Natural killer cell treated with Interleukin-12 subunit alpha and Interleukin-12 subunit beta and Interleukin-15 and Interleukin-18, amount 100 ng/mL, for 72 hours (primary cell): Measurements from ENCODE around the gene SPACDR. TPM values are rescaled to one million over a fixed set of nuclear protein-coding genes. Genes with fewer than 3 reads are reported as not detected.

ENCODE experiments used
- ATAC-seq, 2 donors: fragments of 150-1000 bp; cut with Tn5 transposase in 1 of 2; sonication (Bioruptor Pico), chemical (Tn5 transposase) in 1 of 2; 2 replicates each; pipeline ENCODE4 v1.10.0; 2021
- DNase-seq: peaks from one replicate; pipeline ENCODE4 v3.0.0; 2022; ENCODE audit warnings: low spot score
- H3K27ac Mint-ChIP-seq, 2 donors: 1 replicate in 1 of 2; 2 replicates in 1 of 2; pipeline ENCODE4 v1.8.0; 2022; ENCODE audit warnings: mixed read lengths in 2 of 2, mild to moderate bottlenecking in 1 of 2, moderate library complexity in 1 of 2
- H3K27me3 Mint-ChIP-seq, 2 donors: 1 replicate in 1 of 2; 2 replicates in 1 of 2; pipeline ENCODE4 v1.8.0; 2022; ENCODE audit warnings: mixed read lengths in 2 of 2
- H3K36me3 Mint-ChIP-seq: one replicate; pipeline ENCODE4 v1.8.0; 2022; ENCODE audit warnings: mixed read lengths
- H3K4me1 Mint-ChIP-seq, 2 donors: 1 replicate in 1 of 2; 2 replicates in 1 of 2; pipeline ENCODE4 v1.8.0; 2022; ENCODE audit warnings: low read depth in 2 of 2, mixed read lengths in 2 of 2, mild to moderate bottlenecking in 1 of 2
- H3K4me3 Mint-ChIP-seq: one replicate; pipeline ENCODE4 v1.8.0; 2022; ENCODE audit warnings: mixed read lengths
- H3K9me3 Mint-ChIP-seq: 2 replicates; pipeline ENCODE4 v1.8.0; 2022; ENCODE audit warnings: mixed read lengths
- total RNA-seq, 2 donors: library from RNA; stranded (reverse); gene quantifications; one replicate each; pipeline ENCODE4 v1.2.3, GENCODE V29; 2022

The SPACDR gene
- total RNA-seq, 2 donors from 2014 or later: 2.4 to 4.2 TPM

- ATAC-seq (no peak), DNase-seq (no peak)
- Mint-ChIP-seq H3K36me3 (no peaks in the 10 kb centered on the region), H3K4me3 (no peak overlapping the region), H3K9me3 (no peaks in the 10 kb centered on the region), H3K27me3 (peaks cover 25 to 26% of the 10 kb centered on the region in 2 donors), H3K27ac (no peak overlapping the region), H3K4me1 (peaks cover 4 to 9% of the 10 kb centered on the region in 2 donors)
Observed at GRCh38 chr7:100490483-100491191, 26.6 kb upstream of the SPACDR start.

DNA sequence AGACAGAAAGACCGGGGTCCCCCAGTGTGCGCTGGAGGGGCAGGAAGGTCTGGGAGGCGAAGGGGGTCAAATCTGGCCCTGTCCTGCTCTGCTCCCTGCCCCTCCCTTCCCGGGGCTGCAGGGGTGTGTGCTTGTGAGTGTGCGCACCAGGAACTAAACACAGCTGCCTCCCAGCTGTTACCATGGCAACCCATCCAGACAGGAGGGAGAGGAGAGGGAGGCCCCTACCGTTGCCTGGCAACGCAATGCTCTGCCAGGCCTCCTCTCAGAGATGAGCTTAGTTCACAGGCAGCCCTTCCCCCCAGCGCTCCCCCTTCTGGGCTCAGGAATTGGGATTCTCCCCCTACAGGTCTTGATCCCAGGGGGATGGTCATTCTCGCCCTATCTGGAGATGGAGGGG is 25.8 kb upstream of the SPACDR start:
- ATAC-seq: no peak
- Mint-ChIP-seq H3K27ac (no peak overlapping the region), H3K4me3 (no peak overlapping the region), H3K9me3 (no peaks in the 10 kb centered on the region), H3K36me3 (no peaks in the 10 kb centered on the region), H3K27me3 (peaks cover 18% of the 10 kb centered on the region in 2 donors), H3K4me1 (peaks cover 4 to 9% of the 10 kb centered on the region in 2 donors)
- DNase-seq: no peak

DNA sequence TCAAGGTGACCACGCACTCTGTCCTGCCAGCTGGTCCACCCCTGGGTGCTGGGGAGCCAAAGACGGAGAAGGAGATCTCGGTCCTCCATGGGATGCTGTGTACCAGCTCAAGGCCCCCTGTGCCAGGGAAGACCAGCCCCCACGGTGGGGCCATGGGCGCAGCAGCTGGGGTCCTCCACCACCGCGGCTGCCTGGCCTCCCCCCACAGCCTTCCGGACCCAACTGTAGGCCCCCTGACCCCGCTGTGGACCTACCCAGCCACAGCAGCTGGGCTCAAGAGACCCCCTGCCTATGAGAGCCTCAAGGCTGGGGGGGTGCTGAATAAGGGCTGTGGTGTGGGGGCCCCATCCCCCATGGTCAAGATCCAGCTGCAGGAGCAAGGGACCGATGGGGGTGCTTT is 25.1 kb upstream of the SPACDR start:
- Mint-ChIP-seq H3K27me3 (peaks cover 13 to 14% of the 10 kb centered on the region in 2 donors), H3K36me3 (no peaks in the 10 kb centered on the region), H3K27ac (no peak overlapping the region), H3K4me1 (peaks cover 4 to 9% of the 10 kb centered on the region in 2 donors), H3K9me3 (no peaks in the 10 kb centered on the region), H3K4me3 (no peak overlapping the region)
- no peak for DNase-seq
- no peak for ATAC-seq

DNA sequence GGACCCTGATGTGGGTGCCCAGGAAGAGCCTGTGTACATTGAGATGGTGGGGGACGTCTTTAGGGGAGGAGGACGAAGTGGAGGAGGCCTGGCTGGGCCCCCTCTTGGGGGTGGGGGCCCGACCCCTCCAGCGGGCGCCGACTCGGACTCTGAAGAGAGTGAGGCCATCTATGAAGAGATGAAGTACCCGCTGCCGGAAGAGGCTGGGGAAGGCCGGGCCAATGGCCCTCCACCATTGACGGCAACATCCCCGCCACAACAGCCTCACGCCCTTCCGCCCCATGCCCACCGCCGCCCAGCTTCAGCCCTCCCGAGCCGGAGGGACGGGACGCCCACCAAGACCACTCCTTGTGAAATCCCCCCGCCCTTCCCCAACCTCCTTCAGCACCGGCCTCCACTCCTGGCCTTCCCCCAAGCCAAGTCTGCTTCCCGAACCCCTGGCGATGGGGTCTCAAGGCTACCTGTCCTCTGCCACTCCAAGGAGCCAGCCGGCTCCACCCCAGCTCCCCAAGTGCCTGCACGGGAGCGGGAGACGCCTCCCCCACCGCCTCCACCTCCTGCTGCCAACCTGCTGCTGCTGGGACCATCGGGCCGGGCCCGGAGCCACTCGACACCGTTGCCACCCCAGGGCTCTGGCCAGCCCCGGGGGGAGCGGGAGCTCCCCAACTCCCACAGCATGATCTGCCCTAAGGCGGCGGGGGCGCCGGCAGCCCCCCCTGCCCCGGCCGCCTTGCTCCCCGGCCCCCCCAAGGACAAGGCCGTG is 24.5 kb upstream of the SPACDR start:
- no peaks in the 10 kb centered on the region for H3K36me3 Mint-ChIP-seq
- no peak overlapping the region for H3K27ac Mint-ChIP-seq
- H3K27me3 Mint-ChIP-seq: peaks cover 13% of the 10 kb centered on the region in 2 donors
- ATAC-seq (no peak), DNase-seq (no peak)
- peaks cover 4 to 9% of the 10 kb centered on the region in 2 donors for H3K4me1 Mint-ChIP-seq
- no peaks in the 10 kb centered on the region for H3K9me3 Mint-ChIP-seq
- no peak overlapping the region for H3K4me3 Mint-ChIP-seq

DNA sequence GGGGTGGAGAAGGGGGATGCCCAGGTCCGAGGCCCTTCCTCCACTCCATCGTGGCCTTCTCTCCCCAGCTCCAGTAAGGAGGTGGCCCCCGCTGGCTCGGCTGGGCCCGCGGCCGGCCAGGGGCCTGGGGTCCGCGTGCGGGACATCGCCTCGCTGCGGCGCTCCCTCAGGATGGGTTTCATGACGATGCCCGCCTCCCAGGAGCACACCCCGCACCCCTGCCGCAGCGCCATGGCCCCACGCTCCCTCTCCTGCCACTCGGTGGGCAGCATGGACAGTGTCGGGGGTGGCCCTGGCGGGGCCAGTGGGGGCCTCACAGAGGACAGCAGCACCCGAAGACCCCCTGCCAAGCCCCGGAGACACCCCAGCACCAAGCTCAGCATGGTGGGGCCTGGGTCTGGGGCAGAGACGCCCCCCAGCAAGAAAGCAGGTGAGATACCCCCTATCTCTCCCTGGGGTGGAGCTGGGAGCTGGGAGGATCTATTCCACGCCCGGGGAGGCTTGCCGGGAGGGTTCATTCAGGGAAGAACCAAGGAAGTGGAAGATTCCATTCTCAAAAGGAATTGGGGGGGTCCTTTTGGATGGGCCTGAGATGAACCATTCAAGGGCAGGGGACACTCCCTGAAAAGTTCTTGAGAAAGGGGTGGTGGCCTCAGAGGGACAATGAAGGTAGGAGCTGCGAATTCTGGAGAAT is 22.8 kb upstream of the SPACDR start:
- H3K27me3 Mint-ChIP-seq: peaks cover 0 to 6% of the 10 kb centered on the region in 2 donors
- no peak overlapping the region for H3K27ac Mint-ChIP-seq
- DNase-seq (no peak), ATAC-seq (no peak)
- H3K9me3 Mint-ChIP-seq: no peaks in the 10 kb centered on the region
- H3K36me3 Mint-ChIP-seq: no peaks in the 10 kb centered on the region
- peaks cover 4% of the 10 kb centered on the region in 2 donors for H3K4me1 Mint-ChIP-seq
- H3K4me3 Mint-ChIP-seq: no peak overlapping the region

DNA sequence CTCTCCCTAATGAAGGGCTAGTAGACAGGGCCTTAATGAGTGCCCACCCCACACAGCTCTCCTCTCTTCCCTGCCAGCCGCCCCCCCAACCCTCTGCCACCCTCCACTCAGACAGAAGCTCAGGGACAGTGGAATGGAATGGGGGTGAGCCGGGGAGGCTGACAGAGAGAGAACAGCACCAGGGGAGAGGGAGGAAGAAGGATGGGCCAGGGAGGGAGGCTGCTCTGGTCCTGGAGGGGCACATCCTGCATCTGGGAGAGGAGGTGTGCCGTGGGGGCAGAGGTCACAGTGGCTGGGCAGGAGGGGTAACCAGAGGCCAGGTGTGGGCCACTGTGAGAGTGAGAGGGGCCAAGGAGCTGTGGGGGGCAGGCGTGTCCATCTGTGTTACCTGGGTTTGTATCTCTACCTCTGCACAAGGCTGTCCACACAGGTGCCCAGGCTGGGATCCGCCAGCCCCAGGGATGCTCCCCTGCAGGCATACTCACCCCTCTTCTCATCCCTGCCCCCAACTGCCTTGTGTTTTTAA is 22.1 kb upstream of the SPACDR start:
- DNase-seq: no peak
- no peak overlapping the region for H3K27ac Mint-ChIP-seq
- no peaks in the 10 kb centered on the region for H3K36me3 Mint-ChIP-seq
- H3K4me1 Mint-ChIP-seq: peaks cover 4 to 7% of the 10 kb centered on the region in 2 donors
- peak overlapping the region; percentile 9 for H3K4me3 Mint-ChIP-seq
- ATAC-seq: no peak
- H3K27me3 Mint-ChIP-seq: peaks cover 0 to 4% of the 10 kb centered on the region in 2 donors
- no peaks in the 10 kb centered on the region for H3K9me3 Mint-ChIP-seq

DNA sequence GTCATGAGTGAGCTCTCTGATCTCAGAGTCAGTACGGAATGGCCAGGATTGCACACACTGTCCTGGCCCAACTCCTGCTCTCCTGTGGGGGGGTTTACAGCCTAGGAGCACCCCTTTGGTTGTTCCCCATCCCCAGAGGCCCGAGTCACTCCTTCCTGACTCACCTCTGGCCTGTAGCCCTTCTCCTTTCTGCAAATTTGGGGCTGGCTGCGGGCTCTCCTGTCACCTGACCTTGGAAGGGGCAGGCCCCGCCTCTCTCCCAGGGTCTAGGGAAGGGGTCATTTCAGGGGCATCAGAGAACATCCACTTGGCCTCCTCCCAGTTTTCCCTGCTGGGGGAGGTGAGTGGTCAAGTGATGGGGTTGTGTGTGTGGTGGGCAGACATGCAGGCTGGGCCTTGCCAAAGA is 21.4 kb upstream of the SPACDR start:
- Mint-ChIP-seq H3K27ac (no peak overlapping the region), H3K9me3 (no peaks in the 10 kb centered on the region), H3K4me3 (peak overlapping the region; percentile 9), H3K27me3 (peaks cover 0 to 4% of the 10 kb centered on the region in 2 donors), H3K36me3 (no peaks in the 10 kb centered on the region), H3K4me1 (peaks cover 4 to 7% of the 10 kb centered on the region in 2 donors)
- ATAC-seq (no peak), DNase-seq (no peak)

GRCh38 chr7:100484673-100485045 is 20.6 kb upstream of the SPACDR start:
- Mint-ChIP-seq H3K27ac (peak overlapping the region in 1 of 2 donors; percentile 1), H3K4me3 (peak overlapping the region; percentile 32), H3K27me3 (no peaks in the 10 kb centered on the region), H3K4me1 (peaks cover 4 to 7% of the 10 kb centered on the region in 2 donors), H3K36me3 (no peaks in the 10 kb centered on the region), H3K9me3 (no peaks in the 10 kb centered on the region)
- no peak for ATAC-seq
- DNase-seq: no peak

GRCh38 chr7:100483722-100484672 is 19.9 kb upstream of the SPACDR start, which contains the start of gene NYAP1:
Gene NYAP1 (plus strand): TSS chr7:100483927. CDS start chr7:100485312, 1,385 bp downstream.
- Mint-ChIP-seq H3K27ac (peak within 1 kb of the TSS in 1 of 2 donors; percentile 1), H3K9me3 (no peaks in the 10 kb centered on the region)
- ATAC-seq: peak; percentile 17 to 19

DNA sequence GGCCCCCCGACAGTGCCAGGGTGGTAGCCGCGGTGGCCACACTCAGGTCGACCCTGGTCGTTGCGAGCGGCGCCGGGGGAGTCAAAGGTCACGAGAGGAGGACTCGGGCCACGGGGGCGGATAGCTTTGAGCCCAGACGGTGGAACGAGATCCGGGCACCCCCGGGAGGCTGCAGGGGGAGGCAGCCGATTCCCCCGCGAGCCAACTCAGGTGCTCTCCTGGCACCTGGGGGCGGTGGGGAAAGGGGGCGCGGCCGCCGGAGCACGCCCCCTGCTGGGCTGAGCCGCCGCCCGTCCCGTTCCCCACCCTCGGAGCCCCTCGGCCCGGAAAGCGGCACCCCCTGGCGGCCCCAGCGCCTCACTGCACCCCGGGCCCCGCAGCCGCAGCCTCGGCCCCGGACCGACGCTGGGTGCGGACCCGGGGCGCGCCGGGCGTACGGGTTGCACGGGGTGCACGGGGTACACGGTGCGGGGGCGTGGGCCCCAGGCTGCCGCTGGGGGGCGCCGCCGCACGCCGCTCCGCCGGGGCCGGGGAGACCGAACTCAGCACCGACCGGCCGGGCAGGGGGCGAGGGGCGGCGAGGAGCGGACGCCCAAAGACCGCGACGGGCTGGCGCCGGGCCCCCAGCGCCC is 19.1 kb upstream of the SPACDR start:
- DNase-seq: peak; percentile 80
- ATAC-seq: peak; percentile 73
- no peak overlapping the region for H3K27ac Mint-ChIP-seq
- no peaks in the 10 kb centered on the region for H3K9me3 Mint-ChIP-seq
- H3K4me1 Mint-ChIP-seq: peaks cover 4 to 10% of the 10 kb centered on the region in 2 donors
- H3K36me3 Mint-ChIP-seq: peaks cover 6% of the 10 kb centered on the region
- peak overlapping the region; percentile 87 for H3K4me3 Mint-ChIP-seq
- H3K27me3 Mint-ChIP-seq: no peaks in the 10 kb centered on the region

More at GRCh38 chr7:100483722-100484672, 19.9 kb upstream of the SPACDR start, which contains the start of gene NYAP1:
- Mint-ChIP-seq H3K4me1 (peaks cover 4 to 10% of the 10 kb centered on the region in 2 donors), H3K27me3 (no peaks in the 10 kb centered on the region), H3K4me3 (peak within 1 kb of the TSS; percentile 87), H3K36me3 (peaks cover 3% of the 10 kb centered on the region)
- DNase-seq: no peak

GRCh38 chr7:100482728-100483089 is 18.6 kb upstream of the SPACDR start:
- no peak overlapping the region for H3K27ac Mint-ChIP-seq
- H3K36me3 Mint-ChIP-seq: peaks cover 6% of the 10 kb centered on the region
- DNase-seq (no peak), ATAC-seq (no peak)
- H3K4me1 Mint-ChIP-seq: peaks cover 4 to 10% of the 10 kb centered on the region in 2 donors
- no peaks in the 10 kb centered on the region for H3K27me3 Mint-ChIP-seq
- no peaks in the 10 kb centered on the region for H3K9me3 Mint-ChIP-seq
- H3K4me3 Mint-ChIP-seq: peak overlapping the region; percentile 87

- Mint-ChIP-seq H3K9me3 (no peaks in the 10 kb centered on the region), H3K27ac (no peak overlapping the region), H3K4me3 (no peak overlapping the region), H3K27me3 (no peaks in the 10 kb centered on the region), H3K36me3 (peaks cover 13% of the 10 kb centered on the region), H3K4me1 (peaks cover 11 to 17% of the 10 kb centered on the region in 2 donors)
- ATAC-seq (no peak), DNase-seq (no peak)
Observed at GRCh38 chr7:100481466-100481865, 17.4 kb upstream of the SPACDR start.
